Posterior cingulate gyrus (tissue), 11 donors: ENCODE results near the gene KCNJ9.
"Not testable (repeated sequence)": the region's sequence is repeated elsewhere in the genome, so short reads cannot be mapped to it uniquely, and the experiment has no call there.

ENCODE experiments used
- DNase-seq, 10 donors: peaks; one replicate each; pipeline versions ENCODE4 v3.0.0 to v3.0.0-alpha.2; 2020 to 2021; ENCODE audit warnings: mixed read lengths in 3 of 10
- intact Hi-C: fragments of 100-400 bp; cut with DNase I; formaldehyde crosslinking; loops from one replicate; pipeline ENCODE4 v1.15.1; 2023

KCNJ9 gene

DNA sequence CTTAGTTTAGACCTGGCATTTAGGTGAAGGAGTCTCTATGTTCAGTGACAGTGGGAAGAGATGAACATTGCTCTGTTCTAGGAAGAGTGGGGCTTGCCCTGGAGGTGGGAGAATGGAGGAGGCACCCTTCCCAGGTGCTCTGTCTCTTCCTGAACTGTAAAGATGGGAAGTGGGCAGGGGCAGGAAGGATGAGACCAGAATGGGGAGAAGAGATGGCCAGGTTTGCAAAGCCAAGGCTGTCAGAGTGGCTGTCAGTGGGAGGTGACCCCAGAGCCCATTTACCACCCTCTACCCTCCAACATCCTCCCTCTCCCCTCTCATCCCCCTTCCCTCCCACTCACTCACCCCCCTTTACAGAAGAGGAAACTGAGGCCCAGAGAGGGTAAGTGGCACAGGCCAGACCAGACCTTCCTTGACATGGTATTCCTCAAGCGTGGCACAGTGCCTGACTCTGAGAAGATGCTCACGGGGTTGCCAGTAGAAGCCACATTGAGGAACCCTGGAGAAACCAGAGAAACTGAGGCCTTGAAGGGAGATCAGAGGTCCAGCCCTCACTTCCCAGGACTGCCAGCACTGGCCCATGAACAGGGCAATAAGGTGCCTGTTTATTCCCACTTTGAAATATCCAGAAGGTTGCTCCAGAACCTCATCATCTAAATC is 18.5 kb downstream of the KCNJ9 start:
- no peak for DNase-seq
- intact Hi-C loops: loop anchor here (5.0 kb wide), 2 partner anchors 92 to 277 kb away; partner anchors contain the start of gene CASQ1

DNA sequence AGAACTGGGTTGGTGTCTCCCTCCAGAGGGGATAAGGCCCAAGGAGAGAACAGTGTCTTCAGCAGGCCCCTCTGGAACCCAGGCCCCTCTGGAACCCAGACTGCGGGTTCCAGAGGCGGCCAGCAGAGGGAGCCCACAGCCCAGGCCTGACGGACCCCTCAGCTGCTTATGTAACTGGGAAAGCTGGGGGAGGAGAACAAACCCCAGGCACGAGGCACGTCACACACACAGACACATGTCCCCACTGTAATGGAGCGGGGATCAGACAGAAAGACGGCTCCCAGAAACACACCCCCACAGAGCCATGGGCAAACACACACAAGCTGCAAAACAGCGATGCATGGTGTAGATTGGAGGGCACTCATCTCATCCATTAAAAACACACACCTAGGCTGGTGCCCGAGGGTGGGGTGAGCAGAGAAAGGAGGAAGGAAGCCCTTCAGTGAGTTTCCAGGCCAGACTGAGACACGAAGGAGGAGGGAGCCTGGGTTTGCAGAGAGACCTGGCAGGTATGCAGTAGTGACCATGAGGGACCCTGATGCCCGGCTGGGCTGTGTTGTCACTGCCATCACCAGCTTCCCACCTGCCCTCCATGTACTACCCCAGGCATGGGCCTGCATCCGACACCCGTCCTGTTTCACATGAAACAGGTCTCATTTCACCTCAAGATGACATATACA is 19.8 kb downstream of the KCNJ9 start:
- intact Hi-C loops: loop anchor here (1.0 to 5.0 kb wide), 3 partner anchors 91 to 276 kb away; partner anchors contain the start of gene CASQ1
- DNase-seq: peak; percentile 83 to 98 (median 90)

DNA sequence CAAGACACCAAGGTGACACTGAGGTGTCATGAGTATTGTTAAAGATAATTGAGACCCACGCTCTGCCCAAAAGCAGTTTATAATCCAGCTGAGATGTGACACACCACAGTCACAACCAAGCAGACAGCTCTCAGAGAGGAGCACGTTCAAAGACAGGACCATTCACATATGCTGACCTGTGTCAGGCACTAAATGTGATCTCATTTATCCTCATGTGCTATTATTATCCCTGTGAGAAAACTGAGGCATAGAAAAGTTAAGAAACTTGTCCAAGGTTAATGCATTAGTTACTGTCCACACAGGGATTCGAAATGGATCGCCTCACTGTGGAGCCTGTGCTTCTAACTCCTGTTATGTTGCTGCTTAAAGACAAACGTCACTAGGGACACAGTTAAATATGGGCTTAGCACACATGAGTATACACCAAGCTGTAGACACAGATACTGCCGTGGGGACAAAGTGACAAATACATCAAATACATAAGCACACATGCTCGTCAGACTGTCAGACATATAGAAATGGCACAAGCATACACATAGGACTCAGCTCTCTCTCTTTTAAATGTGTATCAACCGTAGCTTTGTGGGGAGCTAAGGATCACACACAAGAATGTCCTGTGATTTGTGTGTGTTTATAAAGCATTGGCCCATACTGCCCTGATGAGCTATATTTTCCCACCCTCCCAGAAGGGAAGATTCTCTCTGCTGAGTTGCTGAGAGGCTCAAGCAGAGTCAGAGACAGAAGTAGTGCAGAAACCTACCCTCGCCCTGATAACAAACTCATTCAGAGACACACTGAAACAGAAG is 20.6 kb downstream of the KCNJ9 start:
- intact Hi-C loops: loop anchor here (1.0 to 5.0 kb wide), 3 partner anchors 90 to 275 kb away; partner anchors contain the start of gene CASQ1
- DNase-seq: no peak

DNA sequence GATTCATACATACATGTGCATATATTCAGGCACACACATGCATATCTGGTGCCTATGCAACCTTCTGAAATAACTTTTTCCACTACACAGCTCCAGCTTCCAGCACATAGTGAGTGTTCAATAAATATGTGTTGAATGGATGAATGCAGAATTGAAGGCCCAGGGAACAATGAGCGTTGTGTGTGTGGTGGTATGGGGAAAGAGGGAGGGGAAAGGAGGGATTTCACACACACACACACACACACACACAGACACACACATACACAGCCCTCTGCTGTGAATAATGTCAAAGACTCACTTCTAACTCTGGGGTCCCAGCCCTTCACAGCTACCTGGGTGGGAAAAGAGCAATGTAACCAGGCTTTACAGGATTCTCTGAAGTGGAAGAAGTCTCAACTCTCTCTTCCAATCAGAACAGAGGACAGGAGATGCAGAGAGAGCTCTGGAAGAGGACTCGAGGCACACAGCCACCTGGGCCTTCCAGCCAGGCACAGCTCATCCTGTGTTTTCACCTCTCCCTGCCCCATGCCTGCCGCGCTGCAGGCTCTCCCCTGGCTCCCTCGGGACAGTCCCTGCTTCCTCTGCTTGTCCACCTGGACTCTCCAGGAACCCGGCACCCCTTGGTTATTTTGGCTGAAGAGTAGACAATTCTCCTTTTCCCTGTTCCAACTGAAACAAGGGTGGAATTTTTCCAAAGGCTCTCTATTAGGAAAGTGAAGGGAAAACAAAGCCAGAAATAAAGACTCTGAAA is 22.5 kb downstream of the KCNJ9 start:
- peak in 2 of 10 donors; percentile 52 to 77 for DNase-seq
- intact Hi-C loops: loop anchor here (5.0 kb wide), 2 partner anchors 88 to 273 kb away; partner anchors contain the start of gene CASQ1

DNA sequence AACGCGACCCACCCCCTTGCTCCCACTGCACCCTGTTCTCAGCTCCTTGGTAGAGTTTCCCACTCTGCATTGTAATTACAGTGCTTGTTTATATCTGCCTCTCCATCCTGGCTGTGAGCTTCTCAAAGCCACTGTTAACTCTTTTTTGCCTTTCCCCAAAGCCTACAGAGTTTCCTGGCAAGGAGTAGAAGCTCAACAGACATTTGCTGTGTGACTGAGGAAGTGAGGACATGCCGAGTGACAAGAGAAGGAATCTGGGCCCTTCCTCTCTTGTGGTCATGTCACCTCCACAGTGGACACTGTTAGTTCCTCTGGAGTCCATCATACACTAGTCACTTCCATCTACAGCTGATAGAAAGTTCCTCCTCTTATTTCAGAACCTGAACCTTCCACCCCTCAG is 23.1 kb downstream of the KCNJ9 start:
- DNase-seq: no peak
- intact Hi-C loops: loop anchor here (5.0 kb wide), 2 partner anchors 88 to 273 kb away; partner anchors contain the start of gene CASQ1

DNA sequence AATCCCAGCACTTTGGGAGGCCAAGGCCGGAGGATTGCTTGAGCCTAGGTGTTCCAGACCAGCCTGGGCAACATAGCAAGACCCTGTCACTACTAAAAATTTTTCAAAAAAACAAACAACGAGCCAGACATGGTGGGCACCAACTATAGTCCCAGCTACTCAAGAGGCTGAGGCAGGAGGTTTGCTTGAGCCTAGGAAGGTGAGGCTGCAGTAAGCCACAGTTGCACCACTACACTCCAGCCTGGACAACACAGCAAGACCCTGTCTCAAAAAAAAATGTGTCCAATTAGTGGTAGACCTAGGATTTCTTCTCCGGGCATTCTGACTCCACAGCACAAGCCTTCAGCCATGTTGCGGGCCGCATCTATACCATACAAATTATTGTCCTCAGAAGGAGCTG is 23.8 kb downstream of the KCNJ9 start:
- DNase-seq: no peak
- intact Hi-C loops: no loop called here

DNA sequence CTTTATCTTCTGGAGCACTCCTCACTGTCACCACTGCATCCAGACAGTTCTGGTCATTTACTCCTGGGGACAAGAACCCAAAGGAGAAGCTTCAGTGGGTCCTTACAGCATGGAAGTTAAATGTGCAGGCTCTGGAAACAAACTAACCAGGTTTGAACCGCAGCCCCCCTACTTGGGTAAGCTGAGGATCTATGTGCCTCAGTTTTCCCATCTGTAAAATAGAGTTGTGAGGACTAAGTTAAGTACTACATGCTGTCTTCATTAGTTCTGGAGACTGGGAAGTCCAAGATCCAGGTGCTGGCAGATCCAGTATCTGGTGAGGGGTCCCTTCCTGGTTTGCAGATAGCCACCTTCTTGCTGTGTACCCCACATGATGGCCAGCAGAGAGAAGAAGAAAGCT is 26.2 kb downstream of the KCNJ9 start:
- intact Hi-C loops: no loop called here
- no peak for DNase-seq

DNA sequence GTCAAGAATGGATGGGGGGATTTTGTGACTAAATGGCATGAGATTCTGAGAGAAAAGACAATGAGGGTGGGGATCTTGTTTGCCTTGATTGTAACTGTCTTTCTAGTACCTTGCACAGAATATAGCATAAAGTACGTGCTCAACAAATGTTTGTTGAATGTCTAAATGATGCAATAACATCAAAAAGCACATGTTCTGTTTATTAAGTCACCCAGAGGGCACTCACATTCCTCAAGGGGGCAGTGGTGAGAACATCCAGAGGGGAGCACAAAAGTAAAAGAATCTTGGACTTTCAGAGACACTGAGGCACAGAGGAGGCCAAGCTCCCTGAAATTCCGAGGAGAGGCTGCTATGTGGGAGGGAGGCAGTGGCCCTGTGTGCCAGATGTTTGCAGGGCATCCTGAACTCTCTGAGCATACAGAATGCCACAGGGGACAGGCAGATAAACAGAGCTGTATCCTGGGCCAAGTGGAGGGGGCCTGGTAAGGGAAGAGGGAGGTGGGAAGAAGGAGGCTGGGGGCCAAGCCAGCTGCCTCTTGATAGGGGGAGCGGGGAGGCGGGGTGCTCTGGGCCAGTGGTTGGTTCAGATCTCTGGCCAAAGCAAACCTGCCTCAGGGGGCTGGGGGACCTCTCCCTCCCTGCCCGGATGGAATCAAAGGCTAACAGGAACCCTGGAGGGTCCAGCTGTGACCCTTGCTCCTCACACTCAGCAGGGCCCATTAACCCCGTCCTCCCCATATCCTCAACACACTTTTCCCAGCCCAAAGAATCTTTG is 27.7 kb downstream of the KCNJ9 start:
- no peak for DNase-seq
- intact Hi-C loops: no loop called here

DNA sequence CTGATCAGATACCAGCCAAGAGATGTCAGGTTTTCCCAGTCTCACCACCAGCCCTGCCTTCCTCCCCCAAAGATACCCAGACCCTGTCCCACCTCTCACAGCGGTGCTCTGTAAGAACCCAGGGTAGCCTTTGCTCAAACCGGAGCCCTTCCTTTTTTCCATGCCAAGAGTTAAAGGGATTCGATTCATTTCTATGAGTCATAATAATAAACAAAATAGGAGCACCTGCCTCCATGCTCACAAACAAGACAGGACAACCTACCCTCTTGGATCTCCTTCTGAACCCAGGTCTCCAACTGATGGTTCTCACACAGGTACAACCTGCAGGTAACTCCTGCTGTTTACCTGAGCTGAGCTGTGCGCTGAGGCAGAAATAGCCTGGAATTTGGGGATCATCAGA is 28.3 kb downstream of the KCNJ9 start:
- intact Hi-C loops: no loop called here
- DNase-seq: no peak

DNA sequence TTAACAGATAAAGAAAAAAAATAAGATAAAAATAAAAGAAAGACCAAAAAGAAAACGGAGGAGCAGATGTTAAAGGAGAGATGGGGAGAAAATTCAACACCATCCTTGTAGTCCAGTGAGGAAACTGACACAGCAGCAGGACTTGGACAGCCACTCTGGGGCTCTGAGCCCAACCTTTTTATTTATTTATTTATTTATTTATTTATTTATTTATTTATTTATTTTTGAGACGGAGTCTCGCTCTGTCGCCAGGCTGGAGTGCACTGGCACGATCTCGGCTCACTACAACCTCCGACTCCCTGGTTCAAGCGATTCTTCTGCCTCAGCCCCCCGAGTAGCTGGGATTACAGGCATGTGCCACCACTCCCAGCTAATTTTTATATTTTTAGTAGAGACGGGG is 30.1 kb downstream of the KCNJ9 start:
- DNase-seq, intact Hi-C loops: not testable (repeated sequence)

DNA sequence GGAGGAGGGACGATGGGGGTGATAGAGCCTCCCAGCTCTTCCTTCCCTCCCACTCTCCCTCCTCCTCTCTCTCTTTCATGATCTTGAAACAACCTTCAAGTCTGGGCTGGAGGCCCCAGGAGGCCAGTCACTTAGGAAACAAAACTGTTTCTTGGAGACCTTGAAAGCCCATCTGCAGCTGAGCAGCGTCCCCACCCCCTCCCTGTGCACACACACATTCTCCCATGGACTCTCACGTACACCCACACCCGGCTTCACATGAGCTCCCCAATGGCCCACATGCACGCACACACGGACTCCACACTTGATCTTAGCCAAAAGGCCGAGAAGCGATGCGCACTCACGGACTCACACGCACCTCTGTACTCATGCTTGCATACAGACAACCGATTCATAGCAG is 31.0 kb downstream of the KCNJ9 start:
- intact Hi-C loops: no loop called here
- peak in 1 of 10 donors; percentile 75 for DNase-seq

DNA sequence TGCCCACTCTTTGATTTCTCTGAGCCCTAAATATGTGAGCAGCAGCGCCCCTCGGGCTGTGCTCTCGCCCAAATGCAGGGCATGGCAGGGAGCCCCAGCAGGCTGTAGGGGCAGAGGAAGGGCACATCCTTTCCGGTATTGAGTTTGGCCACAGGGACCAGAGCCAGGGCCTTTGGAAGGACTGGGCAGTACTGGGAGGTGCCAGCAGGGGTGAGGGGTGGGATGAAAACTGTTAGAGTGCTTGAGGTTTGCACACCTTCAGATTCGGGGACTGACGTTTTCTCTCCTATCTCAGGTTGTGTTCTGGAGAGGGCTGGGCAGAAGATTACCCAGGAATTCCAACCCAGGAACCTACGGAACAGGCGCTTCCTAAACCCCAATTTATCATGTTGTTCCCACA is 32.1 kb downstream of the KCNJ9 start:
- intact Hi-C loops: no loop called here
- DNase-seq: no peak

DNA sequence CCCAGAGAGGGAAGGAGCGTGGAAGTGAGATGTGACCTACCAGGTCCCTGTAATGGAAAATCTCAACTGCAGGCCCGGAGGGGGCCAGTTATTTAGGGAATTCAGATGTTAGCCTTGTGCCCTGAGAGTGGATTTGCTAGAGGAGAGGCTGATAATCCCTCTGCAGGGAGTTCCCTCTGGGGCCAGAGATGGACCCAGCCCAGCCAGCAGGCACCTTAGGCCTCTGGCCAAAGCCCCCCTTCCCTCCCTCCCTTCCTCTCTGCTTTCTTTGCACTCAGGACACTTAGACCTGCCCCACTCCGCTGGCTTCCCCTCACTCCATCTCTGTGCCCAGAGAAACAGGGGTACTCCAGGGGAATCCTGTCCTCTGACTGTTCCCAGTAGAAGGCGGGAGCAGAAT is 32.7 kb downstream of the KCNJ9 start:
- peak in 2 of 10 donors; percentile 44 to 49 for DNase-seq
- intact Hi-C loops: no loop called here

DNA sequence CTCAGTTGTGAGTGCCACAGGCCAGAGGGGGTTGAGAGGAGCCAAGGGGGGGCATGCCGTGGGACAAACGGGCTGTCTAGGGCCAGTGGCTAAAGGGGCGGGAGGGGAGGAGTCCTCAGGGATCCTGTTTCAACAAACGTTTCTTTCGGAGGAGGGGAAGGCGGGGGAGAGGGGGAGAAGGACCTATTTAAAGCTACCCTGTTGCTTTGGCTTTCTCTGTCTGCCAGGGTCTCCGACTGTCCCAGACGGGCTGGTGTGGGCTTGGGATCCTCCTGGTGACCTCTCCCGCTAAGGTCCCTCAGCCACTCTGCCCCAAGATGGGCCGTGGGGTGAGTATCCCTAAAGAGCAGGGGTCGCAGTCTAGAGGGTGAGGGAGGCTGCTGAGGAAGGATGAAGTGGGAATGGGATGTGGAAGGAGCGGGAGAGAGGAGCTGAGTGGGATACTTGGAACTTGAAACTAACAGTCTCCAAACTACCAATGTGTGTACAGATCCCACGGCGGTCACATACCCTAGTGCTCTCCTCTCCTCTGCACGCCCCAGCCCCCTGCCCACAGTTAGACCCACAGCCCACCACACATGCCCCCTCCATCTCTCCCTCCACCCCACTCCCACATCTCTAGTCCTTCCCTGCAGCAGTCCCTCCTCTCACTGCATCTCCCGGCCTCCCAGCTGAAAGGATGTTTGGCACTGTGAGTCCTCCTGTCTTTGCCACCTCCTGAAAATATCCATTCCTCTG is 34.4 kb downstream of the KCNJ9 start, which contains the start of gene ATP1A2:
Gene ATP1A2 (plus strand): TSS at position 215 of the 738 bp plus-strand sequence. CDS start 103 bp downstream, at position 318.
- peak in 1 of 10 donors; percentile 77 for DNase-seq
- intact Hi-C loops: no loop called here

DNA sequence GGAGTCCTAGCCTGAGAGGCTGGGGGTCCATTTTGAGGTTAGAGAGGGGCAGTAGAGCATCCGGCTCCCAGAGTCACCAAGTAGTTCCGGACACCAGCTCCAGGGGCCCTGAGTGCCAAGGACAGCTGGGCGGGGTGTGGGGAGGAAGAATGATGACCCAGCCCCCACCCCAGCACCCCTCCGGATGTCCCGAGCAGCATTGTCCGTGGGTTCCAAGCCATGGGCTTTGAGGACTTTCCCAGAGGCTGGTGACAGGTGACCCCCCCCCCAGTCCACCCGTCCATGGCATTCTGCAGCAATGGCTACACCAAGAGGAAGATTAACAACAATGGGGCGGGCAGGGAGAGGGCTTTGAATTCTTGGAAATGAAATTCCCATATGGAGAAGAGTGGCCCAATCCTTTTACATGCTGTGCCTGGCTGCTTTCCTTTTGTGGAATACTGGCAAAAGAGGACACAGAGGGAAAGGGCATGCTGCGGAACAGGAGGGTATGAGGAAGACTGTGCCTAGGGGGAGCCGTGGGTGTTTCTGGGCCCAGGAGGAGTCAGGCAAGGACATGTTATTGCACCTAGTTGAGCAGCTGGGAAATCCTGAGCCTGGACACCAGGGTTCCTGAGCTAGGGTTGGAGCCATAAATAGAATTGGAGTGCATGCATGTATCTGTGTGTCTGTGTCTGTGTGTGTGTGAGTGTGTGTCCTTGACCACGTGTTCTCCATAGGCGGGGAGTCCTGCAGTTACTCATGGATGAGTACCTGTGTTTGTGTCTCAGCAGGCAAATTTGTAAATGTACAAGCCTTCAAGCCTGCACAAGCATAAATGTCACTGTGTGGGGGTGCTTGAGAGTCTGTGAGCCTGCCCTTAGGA is 35.2 kb downstream of the KCNJ9 start:
- DNase-seq: peak in 1 of 10 donors; percentile 74
- intact Hi-C loops: no loop called here

DNA sequence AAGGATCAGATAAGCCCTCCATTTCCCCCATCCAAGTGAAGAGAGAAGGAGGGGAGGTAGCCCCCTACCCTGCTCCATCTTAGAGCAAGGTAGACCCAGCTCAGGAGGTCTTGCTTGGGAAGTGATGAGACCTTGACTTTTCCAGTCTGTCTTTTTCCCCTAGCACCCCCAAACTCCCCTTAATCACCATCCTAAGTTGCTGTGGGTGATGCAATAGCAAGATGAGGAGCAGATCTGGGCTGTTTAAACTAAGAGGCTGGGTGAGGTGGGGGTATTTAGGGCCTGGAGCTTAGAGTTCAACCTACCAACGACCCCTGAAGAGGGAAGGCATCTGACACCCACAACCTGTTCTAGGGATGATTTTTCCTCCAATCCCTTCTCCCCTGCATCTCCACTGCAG is 36.0 kb downstream of the KCNJ9 start:
- intact Hi-C loops: no loop called here
- DNase-seq: no peak

DNA sequence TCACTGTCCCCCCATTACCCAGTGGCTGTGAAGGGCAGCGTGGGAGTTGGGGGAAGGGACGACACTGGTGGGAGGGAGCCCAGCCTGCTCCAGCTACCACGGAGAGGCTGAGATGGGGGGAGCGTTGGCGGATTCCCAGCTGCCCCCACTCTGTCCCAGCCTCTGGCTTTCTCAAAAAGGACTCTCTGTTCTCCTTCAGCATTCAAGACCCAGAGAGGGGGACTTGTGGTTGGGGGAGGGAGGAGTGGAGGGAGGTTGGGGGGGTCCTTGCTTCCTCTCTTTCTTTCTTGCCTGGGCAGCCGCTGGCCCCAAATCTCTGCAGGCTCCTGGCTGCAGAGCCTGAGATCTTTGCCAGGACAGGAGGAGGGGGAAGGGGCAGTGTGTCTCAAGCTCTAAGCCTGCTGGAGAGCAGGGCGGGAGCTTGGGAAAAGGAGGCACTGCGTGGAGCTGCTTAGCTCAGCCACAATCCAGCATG is 36.4 kb downstream of the KCNJ9 start:
- intact Hi-C loops: no loop called here
- DNase-seq: peak; percentile 64 to 96 (median 78)

DNA sequence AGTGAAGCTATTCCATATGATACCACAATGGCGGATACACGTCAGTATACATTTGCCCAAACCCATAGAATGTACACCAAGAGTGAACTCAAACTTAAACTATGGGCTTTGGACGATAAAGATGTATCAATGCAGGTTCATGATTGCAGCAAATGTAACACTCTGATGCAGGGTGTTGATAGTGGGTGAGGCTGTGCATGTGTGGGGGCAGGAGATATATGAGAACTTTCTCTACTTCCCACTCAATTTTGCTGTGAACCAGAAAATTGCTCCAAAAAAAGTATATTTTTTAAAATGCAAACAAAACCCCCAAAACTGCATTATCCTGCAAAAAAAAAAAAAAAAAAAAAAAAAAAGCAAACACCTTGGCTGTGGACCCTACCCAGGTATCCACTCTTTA is 37.6 kb downstream of the KCNJ9 start:
- no peak for DNase-seq
- intact Hi-C loops: no loop called here
